ENCODE data around the gene RNF207.

DNA sequence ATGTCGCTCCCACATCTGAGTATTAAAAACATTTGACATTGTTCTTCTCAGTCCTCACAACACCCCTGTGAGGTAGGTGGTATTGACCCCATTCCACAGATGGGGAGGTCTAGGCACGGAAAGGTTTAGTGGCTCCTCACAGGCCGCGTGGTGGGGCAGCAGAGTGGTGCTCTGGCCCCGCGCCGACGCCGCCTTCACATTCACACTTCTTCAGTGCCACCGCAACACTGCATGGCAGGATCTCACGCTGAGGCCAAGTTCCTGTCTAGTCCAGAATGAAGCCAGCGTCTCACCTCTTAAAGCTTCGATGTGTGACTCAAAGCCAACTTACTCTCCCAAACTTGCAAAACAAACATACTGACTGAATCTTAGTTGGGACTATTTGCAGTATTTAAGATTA, 17.7 kb downstream of the RNF207 start:
- TF ChIP-seq, protein P1, sequence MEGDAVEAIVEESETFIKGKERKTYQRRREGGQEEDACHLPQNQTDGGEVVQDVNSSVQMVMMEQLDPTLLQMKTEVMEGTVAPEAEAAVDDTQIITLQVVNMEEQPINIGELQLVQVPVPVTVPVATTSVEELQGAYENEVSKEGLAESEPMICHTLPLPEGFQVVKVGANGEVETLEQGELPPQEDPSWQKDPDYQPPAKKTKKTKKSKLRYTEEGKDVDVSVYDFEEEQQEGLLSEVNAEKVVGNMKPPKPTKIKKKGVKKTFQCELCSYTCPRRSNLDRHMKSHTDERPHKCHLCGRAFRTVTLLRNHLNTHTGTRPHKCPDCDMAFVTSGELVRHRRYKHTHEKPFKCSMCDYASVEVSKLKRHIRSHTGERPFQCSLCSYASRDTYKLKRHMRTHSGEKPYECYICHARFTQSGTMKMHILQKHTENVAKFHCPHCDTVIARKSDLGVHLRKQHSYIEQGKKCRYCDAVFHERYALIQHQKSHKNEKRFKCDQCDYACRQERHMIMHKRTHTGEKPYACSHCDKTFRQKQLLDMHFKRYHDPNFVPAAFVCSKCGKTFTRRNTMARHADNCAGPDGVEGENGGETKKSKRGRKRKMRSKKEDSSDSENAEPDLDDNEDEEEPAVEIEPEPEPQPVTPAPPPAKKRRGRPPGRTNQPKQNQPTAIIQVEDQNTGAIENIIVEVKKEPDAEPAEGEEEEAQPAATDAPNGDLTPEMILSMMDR (IDR thresholded peaks at IDR 0.05): no peak
- no peak for TF ChIP-seq POLR2A (IDR thresholded peaks at IDR 0.05)
